Mucosa of descending colon (tissue), 3 donors: ENCODE results near the gene ADCY1. TPM values are rescaled to one million over a fixed set of nuclear protein-coding genes. Genes with fewer than 3 reads are reported as not detected.

Experiments used
- ATAC-seq: fragments of 200-7000 bp; cut with Tn5 transposase; one replicate; pipeline ENCODE4 v1.9.1; 2020; ENCODE audit warnings: mild to moderate bottlenecking, moderate library complexity
- DNase-seq, 3 donors: peaks; one replicate each; pipeline ENCODE4 v3.0.0-alpha.2; 2020
- H3K36me3 ChIP-seq: fragments of 200-600 bp; one replicate; pipeline ENCODE4 v1.8.0; 2021; ENCODE audit warnings: low read depth, mild to moderate bottlenecking
- H3K4me1 ChIP-seq: fragments of 200-600 bp; one replicate; pipeline ENCODE4 v1.8.0; 2021; ENCODE audit warnings: low read depth, mild to moderate bottlenecking
- H3K4me3 ChIP-seq: fragments of 200-600 bp; one replicate; pipeline ENCODE4 v1.8.0; 2021; ENCODE audit warnings: mild to moderate bottlenecking
- H3K9me3 ChIP-seq: fragments of 200-600 bp; one replicate; pipeline ENCODE4 v1.8.0; 2021; ENCODE audit warnings: mild to moderate bottlenecking
- intact Hi-C, 2 donors: fragments of 100-400 bp; cut with DNase I in 1 of 2; cut with micrococcal nuclease in 1 of 2; formaldehyde crosslinking; loops; one replicate each; pipeline versions ENCODE4 v1.11.0 to v1.11.1; 2022; cut with DNase I, micrococcal nuclease
- total RNA-seq, 3 donors: library from RNA; stranded (reverse); fragmentation: NEBNext Ultra II Directional in 2 of 3; extraction: Animal tissue kit (Norgen Biotek cat#: 25700) in 2 of 3; gene quantifications; one replicate each; pipeline versions ENCODE4 v1.2.1 to v1.2.4, GENCODE V29; 2021 to 2023
- TF ChIP-seq, protein P1 (sequence below): fragments of 200-600 bp; IDR thresholded peaks from one replicate; pipeline ENCODE4 v1.8.0; 2022; ENCODE audit warnings: antibody characterized with exemption, mild to moderate bottlenecking
- donor health status: DM: no; HTN: no; CAD: no; lungs with moderate emphysema.
- donor health status: DM: no; HTN: no; CAD: no.
- donor health status: DM: no; HTN: yes; CAD: no.

The ADCY1 gene
- total RNA-seq, 3 donors from 2014 or later: 0.55 to 0.94 (median 0.76) TPM

DNA sequence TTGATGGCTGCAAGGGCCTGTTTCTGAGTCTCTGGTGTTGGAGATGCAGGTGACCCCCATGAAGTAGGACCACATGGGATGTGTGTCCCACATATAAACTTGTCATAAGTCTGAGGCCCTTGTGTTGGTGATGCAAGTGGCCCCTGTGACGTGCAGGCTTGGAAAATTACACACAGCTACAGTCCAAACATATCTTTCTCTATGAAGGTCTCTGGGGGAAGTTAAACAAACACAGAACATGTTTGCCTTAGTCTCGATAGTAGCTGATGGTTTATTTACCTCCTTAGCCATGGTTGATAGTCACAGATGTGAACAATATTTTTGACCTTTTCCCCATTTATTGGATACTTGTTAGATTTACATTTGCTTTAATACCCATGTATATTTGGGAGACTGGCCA, 64.7 kb downstream of the ADCY1 start:
- no peak for DNase-seq
- ATAC-seq: no peak
- TF ChIP-seq, protein P1, sequence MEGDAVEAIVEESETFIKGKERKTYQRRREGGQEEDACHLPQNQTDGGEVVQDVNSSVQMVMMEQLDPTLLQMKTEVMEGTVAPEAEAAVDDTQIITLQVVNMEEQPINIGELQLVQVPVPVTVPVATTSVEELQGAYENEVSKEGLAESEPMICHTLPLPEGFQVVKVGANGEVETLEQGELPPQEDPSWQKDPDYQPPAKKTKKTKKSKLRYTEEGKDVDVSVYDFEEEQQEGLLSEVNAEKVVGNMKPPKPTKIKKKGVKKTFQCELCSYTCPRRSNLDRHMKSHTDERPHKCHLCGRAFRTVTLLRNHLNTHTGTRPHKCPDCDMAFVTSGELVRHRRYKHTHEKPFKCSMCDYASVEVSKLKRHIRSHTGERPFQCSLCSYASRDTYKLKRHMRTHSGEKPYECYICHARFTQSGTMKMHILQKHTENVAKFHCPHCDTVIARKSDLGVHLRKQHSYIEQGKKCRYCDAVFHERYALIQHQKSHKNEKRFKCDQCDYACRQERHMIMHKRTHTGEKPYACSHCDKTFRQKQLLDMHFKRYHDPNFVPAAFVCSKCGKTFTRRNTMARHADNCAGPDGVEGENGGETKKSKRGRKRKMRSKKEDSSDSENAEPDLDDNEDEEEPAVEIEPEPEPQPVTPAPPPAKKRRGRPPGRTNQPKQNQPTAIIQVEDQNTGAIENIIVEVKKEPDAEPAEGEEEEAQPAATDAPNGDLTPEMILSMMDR: no peak
- H3K4me1 ChIP-seq: no peaks in the 10 kb centered on the region
- no peaks in the 10 kb centered on the region for H3K9me3 ChIP-seq
- intact Hi-C loops: no loop called here
- H3K4me3 ChIP-seq: no peak overlapping the region
- H3K36me3 ChIP-seq: no peaks in the 10 kb centered on the region

GRCh38 chr7:45642044-45642443, 67.9 kb downstream of the ADCY1 start:
- DNase-seq: no peak
- ATAC-seq: no peak

DNA sequence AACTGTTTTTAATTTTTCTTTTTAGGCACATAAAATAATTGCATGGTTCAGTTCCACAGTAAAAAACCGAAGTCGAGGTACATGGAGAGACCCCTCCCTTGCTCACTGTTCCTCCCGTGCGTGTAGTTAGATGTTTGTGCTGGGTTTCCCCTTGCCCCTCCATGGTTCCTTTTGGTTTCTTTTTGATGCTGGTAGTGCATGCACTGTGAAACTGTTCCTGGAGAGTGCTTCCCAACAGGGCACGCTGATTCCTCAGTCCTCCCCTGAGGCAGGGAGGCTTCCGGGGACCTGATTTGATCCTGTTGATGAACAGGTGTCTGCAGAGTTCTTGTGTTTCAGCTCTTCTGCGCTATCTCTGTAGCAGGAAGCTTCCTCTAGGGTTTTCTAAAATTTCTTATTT, 69.5 kb downstream of the ADCY1 start:
- no peak for DNase-seq
- no peaks in the 10 kb centered on the region for H3K4me1 ChIP-seq
- no peaks in the 10 kb centered on the region for H3K36me3 ChIP-seq
- intact Hi-C loops: no loop called here
- no peak overlapping the region for H3K4me3 ChIP-seq
- TF ChIP-seq, protein P1: no peak
- no peak for ATAC-seq
- H3K9me3 ChIP-seq: no peaks in the 10 kb centered on the region

More at GRCh38 chr7:45642044-45642443, 67.9 kb downstream of the ADCY1 start:
- H3K4me3 ChIP-seq: no peak overlapping the region
- no peaks in the 10 kb centered on the region for H3K9me3 ChIP-seq
- no peaks in the 10 kb centered on the region for H3K36me3 ChIP-seq
- intact Hi-C loops: no loop called here
- TF ChIP-seq, protein P1: no peak
- H3K4me1 ChIP-seq: no peaks in the 10 kb centered on the region

GRCh38 chr7:45644237-45644636, 70.1 kb downstream of the ADCY1 start:
- H3K9me3 ChIP-seq: no peaks in the 10 kb centered on the region
- no peak overlapping the region for H3K4me3 ChIP-seq
- intact Hi-C loops: no loop called here
- DNase-seq (no peak), ATAC-seq (no peak)
- TF ChIP-seq, protein P1: no peak
- H3K4me1 ChIP-seq: no peaks in the 10 kb centered on the region
- no peaks in the 10 kb centered on the region for H3K36me3 ChIP-seq

DNA sequence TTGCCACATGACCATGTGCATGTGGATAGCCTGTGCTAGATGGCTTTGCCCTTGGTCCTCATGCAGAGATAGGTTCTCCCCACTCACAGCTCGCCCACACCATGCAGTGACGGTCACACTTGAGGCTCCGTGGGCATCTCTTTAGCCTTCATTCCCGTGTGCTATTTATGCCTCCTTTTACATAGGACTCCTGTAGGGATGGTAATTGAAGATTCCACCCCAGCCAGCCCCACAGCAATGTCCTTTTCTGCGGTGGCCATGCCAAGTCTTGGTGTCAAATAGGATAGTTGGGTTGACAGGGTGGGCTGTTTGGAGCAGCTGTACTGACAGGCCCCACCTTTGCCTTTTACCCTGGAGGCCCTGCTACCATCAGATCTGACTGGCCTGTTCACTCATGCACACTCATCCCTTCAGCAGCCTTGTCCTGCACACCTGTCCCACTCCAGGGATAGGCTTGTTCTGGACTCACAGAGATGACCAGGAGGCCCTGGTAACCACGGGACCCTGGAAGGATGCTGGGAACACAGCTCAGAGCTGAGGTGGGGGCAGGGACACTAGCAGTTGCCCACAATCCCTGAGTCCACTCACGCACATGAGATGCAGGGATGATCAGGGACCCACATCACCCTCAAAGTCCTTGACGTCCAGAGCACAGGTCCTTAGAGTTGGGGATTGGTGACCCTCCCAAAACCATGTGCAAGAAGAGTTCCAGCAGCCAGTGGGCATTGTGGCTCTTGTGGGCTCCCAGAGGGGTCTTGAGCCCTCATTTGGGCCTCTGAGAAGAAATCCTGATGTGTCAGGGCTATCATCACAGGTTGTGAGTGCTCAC, 71.2 kb downstream of the ADCY1 start:
- Histone ChIP-seq H3K4me3 (no peak overlapping the region), H3K4me1 (no peaks in the 10 kb centered on the region), H3K9me3 (no peaks in the 10 kb centered on the region), H3K36me3 (no peaks in the 10 kb centered on the region)
- intact Hi-C loops: no loop called here
- TF ChIP-seq, protein P1: no peak
- DNase-seq (no peak), ATAC-seq (no peak)
